Panc1 (cell line): ENCODE results near the gene EIPR1. TPM values are rescaled to one million over a fixed set of nuclear protein-coding genes. Genes with fewer than 3 reads are reported as not detected.

Experiments used
- ATAC-seq: fragments of 200-7000 bp; cut with Tn5 transposase; 2 replicates; pipeline ENCODE4 v1.9.1; 2020; ENCODE audit warnings: mild to moderate bottlenecking, moderate library complexity
- BruUV-seq: library from RNA; stranded (reverse); fragments of 400-500 nt; replicated peaks from 2 replicates; lab custom pipeline; 2021; lab: Mats Ljungman, UMichigan
- CTCF ChIA-PET: fragments of 300-600 bp; sonication (Branson Sonifier 250); formaldehyde crosslinking; loops from one replicate; lab custom pipeline; 2022; ENCODE audit warnings: antibody characterized with exemption; lab: Charles Lee
- POLR2A ChIA-PET: fragments of 300-600 bp; sonication (Branson Sonifier 250); formaldehyde crosslinking; loops from one replicate; lab custom pipeline; 2022; ENCODE audit warnings: antibody characterized with exemption; lab: Charles Lee
- DNase-seq: peaks from one replicate; pipeline ENCODE4 v3.0.0-alpha.2; 2010; ENCODE audit warnings: low read depth, low spot score
- H3K27ac ChIP-seq: 2 replicates; pipeline ENCODE4 v1.5.1; 2011; ENCODE audit warnings: mild to moderate bottlenecking, low read length, inconsistent platforms
- H3K27me3 ChIP-seq: fragments of 200-500 bp; sonication (Bioruptor generic); 2 replicates; pipeline ENCODE4 v1.6.0; 2014; ENCODE audit warnings: low read length, inconsistent platforms; ENCODE audit not compliant: control insufficient read depth, insufficient read depth
- H3K36me3 ChIP-seq: fragments of 200-500 bp; sonication (Bioruptor generic); 2 replicates; pipeline ENCODE4 v1.5.1; 2014; ENCODE audit warnings: inconsistent platforms, mild to moderate bottlenecking, low read length, moderate library complexity; ENCODE audit not compliant: control insufficient read depth, insufficient read depth
- H3K4me1 ChIP-seq: 2 replicates; pipeline ENCODE4 v1.5.1; 2011; ENCODE audit warnings: inconsistent platforms, mild to moderate bottlenecking, low read length, moderate library complexity; ENCODE audit not compliant: control insufficient read depth, insufficient read depth
- H3K4me3 ChIP-seq, 2 experiments: 2 replicates each; pipeline ENCODE4 v1.5.1; 2011 to 2012; ENCODE audit warnings: low read depth in 2 of 2, low read length in 2 of 2, mild to moderate bottlenecking in 2 of 2, inconsistent platforms in 1 of 2, moderate library complexity in 1 of 2
- H3K9me3 ChIP-seq: fragments of 200-500 bp; sonication (Bioruptor generic); 2 replicates; pipeline ENCODE4 v1.5.1; 2014; ENCODE audit warnings: low read depth, mild to moderate bottlenecking, inconsistent platforms, low read length, moderate library complexity; ENCODE audit not compliant: control insufficient read depth, insufficient read depth
- POLR2AphosphoS5 ChIP-seq: IDR thresholded peaks from 2 replicates; pipeline ENCODE4 v1.6.1; 2012; ENCODE audit warnings: mild to moderate bottlenecking, low read depth, low read length, moderate library complexity
- SIN3A ChIP-seq: IDR thresholded peaks from 2 replicates; pipeline ENCODE4 v1.6.1; 2012; ENCODE audit warnings: low read depth, mild to moderate bottlenecking, low read length, moderate library complexity, borderline replicate concordance; ENCODE audit not compliant: insufficient read depth
- TCF7L2 ChIP-seq: IDR thresholded peaks from 2 replicates; pipeline ENCODE4 v1.6.1; 2011; ENCODE audit warnings: mild to moderate bottlenecking, low read depth, low read length, inconsistent platforms
- in situ Hi-C: cut with HindIII; loops from 2 replicates; pipeline ENCODE4 v1.10.0; 2016; ENCODE audit warnings: low sequenced_read_pairs, low pct_unique_long_range_greater_than_20kb
- intact Hi-C: fragments of 100-400 bp; cut with micrococcal nuclease; formaldehyde crosslinking; loops from one replicate; pipeline ENCODE4 v1.10.0; 2022; ENCODE audit not compliant: unreplicated experiment
- total RNA-seq: library from RNA; stranded (reverse); gene quantifications from one replicate; pipeline ENCODE4 v1.2.1, GENCODE V29; 2021; ENCODE audit not compliant: unreplicated experiment
- TF ChIP-seq, protein P1 (sequence below), 2 experiments: IDR thresholded peaks; 2 replicates each; pipeline ENCODE4 v1.6.1; 2011 to 2012; ENCODE audit warnings: low read depth in 2 of 2, control low read depth in 1 of 2, low read length in 1 of 2, mild to moderate bottlenecking in 1 of 2, moderate library complexity in 1 of 2; ENCODE audit not compliant: insufficient read depth in 1 of 2
- TF ChIP-seq, protein P2 (sequence below): fragments of 450-650 bp; IDR thresholded peaks from 2 replicates; pipeline ENCODE4 v1.5.1; 2017; ENCODE audit warnings: mild to moderate bottlenecking

EIPR1 gene
- total RNA-seq, 1 experiment from 2014 or later = 26.7 TPM

DNA sequence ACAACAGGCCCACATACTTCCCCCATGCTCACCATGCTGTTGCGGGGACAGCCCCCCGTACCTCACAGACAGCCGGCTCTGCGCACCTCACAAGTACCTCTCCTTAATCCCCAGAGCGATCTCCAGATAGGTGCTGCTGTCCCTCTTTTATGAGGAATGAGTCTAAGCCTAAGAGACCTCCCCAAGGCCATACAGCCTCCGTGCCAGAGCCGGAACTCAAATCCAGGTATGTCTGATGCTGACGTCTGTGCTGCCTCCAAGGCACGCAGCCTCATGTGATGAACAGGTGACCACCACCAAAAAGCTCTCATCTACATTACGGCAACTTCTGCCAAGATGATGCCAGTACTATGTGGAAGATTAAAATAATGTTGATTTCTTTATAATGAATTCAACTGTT lies 85.2 kb downstream of the EIPR1 start:
- Histone ChIP-seq H3K36me3 (no peaks in the 10 kb centered on the region), H3K9me3 (no peaks in the 10 kb centered on the region), H3K27ac (no peak overlapping the region), H3K27me3 (no peaks in the 10 kb centered on the region), H3K4me1 (no peaks in the 10 kb centered on the region), H3K4me3 (no peak overlapping the region)
- POLR2A ChIA-PET = no interaction called here
- CTCF ChIA-PET = no interaction called here
- DNase-seq (no peak), ATAC-seq (no peak)
- in situ Hi-C loops (no loop called here), intact Hi-C loops (no loop called here)
- no peak for TF ChIP-seq POLR2AphosphoS5
- TF ChIP-seq SIN3A = no peak
- TF ChIP-seq TCF7L2 = no peak
- TF ChIP-seq, protein P1, sequence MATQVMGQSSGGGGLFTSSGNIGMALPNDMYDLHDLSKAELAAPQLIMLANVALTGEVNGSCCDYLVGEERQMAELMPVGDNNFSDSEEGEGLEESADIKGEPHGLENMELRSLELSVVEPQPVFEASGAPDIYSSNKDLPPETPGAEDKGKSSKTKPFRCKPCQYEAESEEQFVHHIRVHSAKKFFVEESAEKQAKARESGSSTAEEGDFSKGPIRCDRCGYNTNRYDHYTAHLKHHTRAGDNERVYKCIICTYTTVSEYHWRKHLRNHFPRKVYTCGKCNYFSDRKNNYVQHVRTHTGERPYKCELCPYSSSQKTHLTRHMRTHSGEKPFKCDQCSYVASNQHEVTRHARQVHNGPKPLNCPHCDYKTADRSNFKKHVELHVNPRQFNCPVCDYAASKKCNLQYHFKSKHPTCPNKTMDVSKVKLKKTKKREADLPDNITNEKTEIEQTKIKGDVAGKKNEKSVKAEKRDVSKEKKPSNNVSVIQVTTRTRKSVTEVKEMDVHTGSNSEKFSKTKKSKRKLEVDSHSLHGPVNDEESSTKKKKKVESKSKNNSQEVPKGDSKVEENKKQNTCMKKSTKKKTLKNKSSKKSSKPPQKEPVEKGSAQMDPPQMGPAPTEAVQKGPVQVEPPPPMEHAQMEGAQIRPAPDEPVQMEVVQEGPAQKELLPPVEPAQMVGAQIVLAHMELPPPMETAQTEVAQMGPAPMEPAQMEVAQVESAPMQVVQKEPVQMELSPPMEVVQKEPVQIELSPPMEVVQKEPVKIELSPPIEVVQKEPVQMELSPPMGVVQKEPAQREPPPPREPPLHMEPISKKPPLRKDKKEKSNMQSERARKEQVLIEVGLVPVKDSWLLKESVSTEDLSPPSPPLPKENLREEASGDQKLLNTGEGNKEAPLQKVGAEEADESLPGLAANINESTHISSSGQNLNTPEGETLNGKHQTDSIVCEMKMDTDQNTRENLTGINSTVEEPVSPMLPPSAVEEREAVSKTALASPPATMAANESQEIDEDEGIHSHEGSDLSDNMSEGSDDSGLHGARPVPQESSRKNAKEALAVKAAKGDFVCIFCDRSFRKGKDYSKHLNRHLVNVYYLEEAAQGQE (IDR thresholded peaks at IDR 0.05; ENCODE audit: insufficient read depth in 1 of 2, low read depth in 2 of 2, low read length in 1 of 2) = no peak
- TF ChIP-seq, protein P2, sequence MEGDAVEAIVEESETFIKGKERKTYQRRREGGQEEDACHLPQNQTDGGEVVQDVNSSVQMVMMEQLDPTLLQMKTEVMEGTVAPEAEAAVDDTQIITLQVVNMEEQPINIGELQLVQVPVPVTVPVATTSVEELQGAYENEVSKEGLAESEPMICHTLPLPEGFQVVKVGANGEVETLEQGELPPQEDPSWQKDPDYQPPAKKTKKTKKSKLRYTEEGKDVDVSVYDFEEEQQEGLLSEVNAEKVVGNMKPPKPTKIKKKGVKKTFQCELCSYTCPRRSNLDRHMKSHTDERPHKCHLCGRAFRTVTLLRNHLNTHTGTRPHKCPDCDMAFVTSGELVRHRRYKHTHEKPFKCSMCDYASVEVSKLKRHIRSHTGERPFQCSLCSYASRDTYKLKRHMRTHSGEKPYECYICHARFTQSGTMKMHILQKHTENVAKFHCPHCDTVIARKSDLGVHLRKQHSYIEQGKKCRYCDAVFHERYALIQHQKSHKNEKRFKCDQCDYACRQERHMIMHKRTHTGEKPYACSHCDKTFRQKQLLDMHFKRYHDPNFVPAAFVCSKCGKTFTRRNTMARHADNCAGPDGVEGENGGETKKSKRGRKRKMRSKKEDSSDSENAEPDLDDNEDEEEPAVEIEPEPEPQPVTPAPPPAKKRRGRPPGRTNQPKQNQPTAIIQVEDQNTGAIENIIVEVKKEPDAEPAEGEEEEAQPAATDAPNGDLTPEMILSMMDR = no peak
- no TSS peak for BruUV-seq

DNA sequence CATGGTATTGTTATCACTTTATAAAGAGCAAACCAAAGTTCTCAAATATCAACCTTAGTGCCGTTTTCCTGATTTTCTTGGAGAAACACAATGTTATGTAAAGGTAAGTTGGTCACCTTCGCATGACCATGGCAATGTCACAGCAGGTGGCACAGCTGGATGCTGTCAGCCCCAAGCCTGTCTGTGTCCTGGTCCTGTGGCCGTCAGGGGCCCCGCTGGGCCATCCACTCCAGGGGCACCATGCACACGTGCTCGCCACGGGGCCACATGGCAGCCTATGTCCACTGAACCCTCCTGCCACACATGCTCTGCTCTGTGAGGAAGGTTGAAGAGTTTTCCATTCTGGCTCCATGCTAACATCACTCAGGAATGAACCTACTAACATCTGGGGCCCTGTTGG lies 85.9 kb downstream of the EIPR1 start:
- TF ChIP-seq, protein P2 = no peak
- TF ChIP-seq SIN3A = no peak
- TF ChIP-seq, protein P1 (IDR thresholded peaks at IDR 0.05; ENCODE audit: insufficient read depth in 1 of 2, low read depth in 2 of 2, low read length in 1 of 2) = no peak
- TF ChIP-seq TCF7L2 = no peak
- no peak for TF ChIP-seq POLR2AphosphoS5
- Histone ChIP-seq H3K4me3 (no peak overlapping the region), H3K9me3 (no peaks in the 10 kb centered on the region), H3K36me3 (no peaks in the 10 kb centered on the region), H3K4me1 (no peaks in the 10 kb centered on the region), H3K27me3 (no peaks in the 10 kb centered on the region), H3K27ac (no peak overlapping the region)
- CTCF ChIA-PET = no interaction called here
- ATAC-seq = no peak
- BruUV-seq = no TSS peak
- no peak for DNase-seq
- in situ Hi-C loops (no loop called here), intact Hi-C loops (no loop called here)
- POLR2A ChIA-PET = no interaction called here
